Kidney (tissue), 14 donors: ENCODE data around the gene PML. TPM values are rescaled to one million over a fixed set of nuclear protein-coding genes. Genes with fewer than 3 reads are reported as not detected.

Experiments
- DNase-seq, 5 donors: peaks; one replicate each; pipeline ENCODE4 v3.0.0-alpha.2; 2013 to 2020
- FAIRE-seq: peaks from 2 replicates; lab custom pipeline; 2012; peaks lifted over from hg19 to GRCh38; lab: Jason Lieb, UNC
- H3K27ac ChIP-seq, 2 donors: one replicate each; pipeline ENCODE4 v1.7.0; 2013; ENCODE audit warnings: low read depth in 2 of 2, low read length in 2 of 2, inconsistent platforms in 1 of 2
- H3K27me3 ChIP-seq: one replicate; pipeline ENCODE4 v1.7.1; 2013; ENCODE audit warnings: low read length, inconsistent platforms; ENCODE audit not compliant: control insufficient read depth, insufficient read depth
- H3K36me3 ChIP-seq, 3 donors: one replicate each; pipeline versions ENCODE4 v1.7.0 to v1.7.1; 2013; ENCODE audit warnings: low read length in 3 of 3, control low read depth in 1 of 3, inconsistent platforms in 1 of 3; ENCODE audit not compliant: insufficient read depth in 3 of 3, control insufficient read depth in 2 of 3
- H3K4me1 ChIP-seq, 3 donors: one replicate each; pipeline versions ENCODE4 v1.7.0 to v1.7.1; 2013; ENCODE audit warnings: low read length in 3 of 3, inconsistent platforms in 1 of 3, low read depth in 1 of 3; ENCODE audit not compliant: control insufficient read depth in 2 of 3, insufficient read depth in 2 of 3
- H3K4me3 ChIP-seq, 3 donors: one replicate each; pipeline versions ENCODE4 v1.7.0 to v1.8.1; 2013; ENCODE audit warnings: low read length in 3 of 3, control low read depth in 1 of 3, inconsistent platforms in 1 of 3
- H3K9ac ChIP-seq, 3 donors: one replicate each; pipeline versions ENCODE4 v1.7.0 to v1.7.1; 2013; ENCODE audit warnings: low read length in 3 of 3, control low read depth in 1 of 3, inconsistent platforms in 1 of 3
- H3K9me3 ChIP-seq, 3 donors: one replicate each; pipeline versions ENCODE4 v1.7.0 to v1.7.1; 2013; ENCODE audit warnings: low read length in 3 of 3, control low read depth in 1 of 3, inconsistent platforms in 1 of 3; ENCODE audit not compliant: control insufficient read depth in 2 of 3, insufficient read depth in 1 of 3
- intact Hi-C: fragments of 100-400 bp; cut with DNase I; formaldehyde crosslinking; loops from one replicate; pipeline ENCODE4 v1.11.1; 2022
- polyA plus RNA-seq: library from polyadenylated mRNA; stranded (reverse); fragments of 350-450 nt; fragmentation: Illumina TruSeq; extraction: RNeasy Lipid Tissue Mini Kit (QIAGEN cat#74804); gene quantifications from one replicate; pipeline ENCODE4 v1.2.3, GENCODE V29; 2014; ENCODE audit warnings: low read depth, low replicate concordance; ENCODE audit not compliant: insufficient read depth
- total RNA-seq: library from RNA; stranded (reverse); fragmentation: NEBNext Ultra II Directional; extraction: Animal tissue kit (Norgen Biotek cat#: 25700); gene quantifications from one replicate; pipeline ENCODE4 v1.2.1, GENCODE V29; 2021
- TF ChIP-seq, protein P1 (sequence below): IDR thresholded peaks from 3 replicates; pipeline ENCODE4 v1.5.1; 2012; ENCODE audit warnings: mild to moderate bottlenecking, moderate library complexity, borderline replicate concordance; ENCODE audit not compliant: insufficient read depth; ENCODE audit errors: extremely low read depth
- donor health status: control.
- donor health status: control.
- donor health status: control.
- donor health status: control.
- donor health status: control.
- donor health status: DM: yes; HTN: yes; CAD: no.
- donor health status: Normal renal cell carcinoma (clear cell type).

The PML gene
- total and polyA plus RNA-seq, 2 donors from 2014 or later, result 19.6 to 82.9 TPM

DNA sequence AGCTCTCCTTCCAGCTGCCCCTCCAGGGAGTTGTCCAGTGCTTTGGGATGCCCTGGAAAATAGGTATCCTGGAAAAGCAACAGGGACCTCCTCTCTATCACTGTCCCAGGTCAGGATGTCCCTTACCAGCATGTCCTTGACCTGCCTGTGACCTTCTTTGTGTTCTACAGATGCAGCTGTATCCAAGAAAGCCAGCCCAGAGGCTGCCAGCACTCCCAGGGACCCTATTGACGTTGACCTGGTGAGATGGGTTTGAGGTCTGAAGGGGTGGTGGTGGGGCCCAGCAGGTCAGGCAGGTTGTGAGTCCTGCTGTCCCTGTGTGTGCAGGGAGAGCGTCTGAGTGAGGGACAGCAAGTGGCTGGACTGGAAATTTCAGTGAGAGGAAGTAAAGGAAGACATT lies 30.2 kb downstream of the PML start:
- H3K27me3 ChIP-seq, result no peaks in the 10 kb centered on the region
- peaks cover 2 to 46% (median 19%) of the 10 kb centered on the region in 3 donors for H3K36me3 ChIP-seq
- H3K9ac ChIP-seq, result no peak overlapping the region
- DNase-seq (no peak), FAIRE-seq (no peak)
- H3K9me3 ChIP-seq, result no peaks in the 10 kb centered on the region
- peaks cover 0 to 9% (median 0%) of the 10 kb centered on the region in 3 donors for H3K4me1 ChIP-seq
- no peak overlapping the region for H3K27ac ChIP-seq
- TF ChIP-seq, protein P1, sequence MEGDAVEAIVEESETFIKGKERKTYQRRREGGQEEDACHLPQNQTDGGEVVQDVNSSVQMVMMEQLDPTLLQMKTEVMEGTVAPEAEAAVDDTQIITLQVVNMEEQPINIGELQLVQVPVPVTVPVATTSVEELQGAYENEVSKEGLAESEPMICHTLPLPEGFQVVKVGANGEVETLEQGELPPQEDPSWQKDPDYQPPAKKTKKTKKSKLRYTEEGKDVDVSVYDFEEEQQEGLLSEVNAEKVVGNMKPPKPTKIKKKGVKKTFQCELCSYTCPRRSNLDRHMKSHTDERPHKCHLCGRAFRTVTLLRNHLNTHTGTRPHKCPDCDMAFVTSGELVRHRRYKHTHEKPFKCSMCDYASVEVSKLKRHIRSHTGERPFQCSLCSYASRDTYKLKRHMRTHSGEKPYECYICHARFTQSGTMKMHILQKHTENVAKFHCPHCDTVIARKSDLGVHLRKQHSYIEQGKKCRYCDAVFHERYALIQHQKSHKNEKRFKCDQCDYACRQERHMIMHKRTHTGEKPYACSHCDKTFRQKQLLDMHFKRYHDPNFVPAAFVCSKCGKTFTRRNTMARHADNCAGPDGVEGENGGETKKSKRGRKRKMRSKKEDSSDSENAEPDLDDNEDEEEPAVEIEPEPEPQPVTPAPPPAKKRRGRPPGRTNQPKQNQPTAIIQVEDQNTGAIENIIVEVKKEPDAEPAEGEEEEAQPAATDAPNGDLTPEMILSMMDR, result no peak
- no peak overlapping the region for H3K4me3 ChIP-seq
- intact Hi-C loops, result no loop called here

DNA sequence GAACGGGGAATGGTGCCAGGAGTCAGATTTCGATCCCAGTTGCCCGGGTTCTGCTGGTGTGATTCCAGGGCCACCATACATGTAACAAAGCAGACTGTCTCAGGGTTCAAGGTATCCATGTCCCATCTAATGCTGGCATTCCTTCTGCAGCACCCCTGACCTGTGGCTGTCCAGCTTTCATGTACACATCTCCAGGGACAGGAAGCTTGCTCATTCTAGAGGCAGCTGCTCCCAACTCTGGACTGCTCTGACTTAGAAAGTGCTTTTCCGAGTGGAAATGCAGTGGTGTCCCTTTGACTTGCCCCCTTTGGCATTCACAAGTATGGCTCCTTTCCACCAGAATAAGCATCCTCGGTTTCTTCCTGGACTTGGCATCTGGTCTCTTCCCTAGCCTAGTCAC lies 30.9 kb downstream of the PML start:
- no peak for DNase-seq
- H3K4me3 ChIP-seq, result no peak overlapping the region

DNA sequence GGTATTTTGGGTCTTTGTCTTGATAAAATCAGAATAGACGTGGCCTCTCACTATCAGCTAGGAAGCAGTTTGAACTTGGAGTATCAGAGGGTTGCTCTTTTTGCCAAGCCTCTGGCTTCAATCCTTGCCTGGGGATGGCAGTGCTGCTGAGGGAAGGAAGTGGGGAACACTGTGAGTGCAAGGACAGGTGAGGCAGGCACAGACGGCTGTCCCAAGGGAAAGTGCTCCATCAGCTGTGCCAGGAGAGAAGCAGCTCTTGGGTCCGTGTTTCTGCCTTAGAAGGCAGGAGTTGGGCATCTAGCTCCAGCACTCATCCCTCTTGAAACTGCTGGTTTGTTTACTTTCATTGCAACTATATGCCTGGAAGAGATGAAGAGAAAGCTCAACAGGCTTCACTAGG lies 33.2 kb downstream of the PML start:
- no peak overlapping the region for H3K4me3 ChIP-seq
- DNase-seq, result no peak
- H3K27me3 ChIP-seq, result no peaks in the 10 kb centered on the region
- intact Hi-C loops, result no loop called here
- H3K4me1 ChIP-seq, result peaks cover 0 to 9% (median 0%) of the 10 kb centered on the region in 3 donors
- H3K36me3 ChIP-seq, result peaks cover 2 to 51% (median 19%) of the 10 kb centered on the region in 3 donors
- no peak for FAIRE-seq
- H3K9me3 ChIP-seq, result no peaks in the 10 kb centered on the region
- no peak overlapping the region for H3K9ac ChIP-seq
- no peak overlapping the region for H3K27ac ChIP-seq
- TF ChIP-seq, protein P1, result no peak

More for the DNA sequence above, 30.9 kb downstream of the PML start:
- Histone ChIP-seq H3K9me3 (no peaks in the 10 kb centered on the region), H3K27me3 (no peaks in the 10 kb centered on the region), H3K36me3 (peaks cover 2 to 46% (median 19%) of the 10 kb centered on the region in 3 donors), H3K4me1 (peaks cover 0 to 9% (median 0%) of the 10 kb centered on the region in 3 donors), H3K9ac (no peak overlapping the region), H3K27ac (no peak overlapping the region)
- TF ChIP-seq, protein P1, result no peak
- FAIRE-seq, result no peak
- intact Hi-C loops, result no loop called here

DNA sequence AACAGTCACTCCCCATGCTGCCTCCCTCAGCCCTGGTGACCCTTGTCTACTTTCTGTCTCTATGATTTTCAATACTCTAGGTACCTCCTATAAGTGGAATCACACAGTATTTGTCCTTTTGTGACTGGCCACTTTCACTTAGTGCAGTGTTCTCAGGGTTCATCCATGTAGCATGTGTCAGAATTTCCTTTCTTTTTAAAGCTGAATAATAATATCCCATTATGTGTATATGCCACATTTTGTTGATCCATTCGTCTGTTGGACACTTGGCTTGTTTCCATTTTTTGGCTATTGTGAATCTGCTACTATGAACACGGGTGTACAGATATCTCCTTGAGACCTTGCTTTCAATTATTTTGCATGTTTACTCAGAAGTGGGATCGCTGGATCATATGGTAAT lies 34.1 kb downstream of the PML start:
- Histone ChIP-seq H3K4me3 (no peak overlapping the region), H3K27me3 (no peaks in the 10 kb centered on the region), H3K9me3 (no peaks in the 10 kb centered on the region), H3K9ac (no peak overlapping the region), H3K4me1 (peaks cover 0 to 9% (median 0%) of the 10 kb centered on the region in 3 donors), H3K27ac (no peak overlapping the region), H3K36me3 (peaks cover 2 to 41% (median 19%) of the 10 kb centered on the region in 3 donors)
- DNase-seq (no peak), FAIRE-seq (no peak)
- TF ChIP-seq, protein P1, result no peak
- intact Hi-C loops, result no loop called here
